ENCODE data around the gene ZNF615.

DNA sequence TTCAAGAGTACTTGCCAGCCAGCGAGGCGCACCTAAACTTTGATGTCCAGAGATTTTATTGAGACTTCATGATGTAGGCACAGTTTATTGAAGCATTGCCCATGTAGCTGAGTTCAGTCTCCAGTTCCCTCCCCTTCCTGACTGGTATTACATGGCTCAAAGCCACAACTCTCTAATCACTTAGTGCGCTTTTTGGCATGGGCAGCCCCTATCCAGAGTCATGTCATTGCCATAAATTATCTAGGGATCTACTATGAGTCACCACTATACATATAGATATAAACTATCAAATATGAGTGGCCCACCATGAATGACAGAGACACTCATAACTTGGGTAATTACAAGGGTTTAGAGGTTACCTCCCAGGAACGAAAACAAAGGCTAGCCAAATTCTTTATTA is 12.5 kb upstream of the ZNF615 start:
- TF ChIP-seq, protein P1, sequence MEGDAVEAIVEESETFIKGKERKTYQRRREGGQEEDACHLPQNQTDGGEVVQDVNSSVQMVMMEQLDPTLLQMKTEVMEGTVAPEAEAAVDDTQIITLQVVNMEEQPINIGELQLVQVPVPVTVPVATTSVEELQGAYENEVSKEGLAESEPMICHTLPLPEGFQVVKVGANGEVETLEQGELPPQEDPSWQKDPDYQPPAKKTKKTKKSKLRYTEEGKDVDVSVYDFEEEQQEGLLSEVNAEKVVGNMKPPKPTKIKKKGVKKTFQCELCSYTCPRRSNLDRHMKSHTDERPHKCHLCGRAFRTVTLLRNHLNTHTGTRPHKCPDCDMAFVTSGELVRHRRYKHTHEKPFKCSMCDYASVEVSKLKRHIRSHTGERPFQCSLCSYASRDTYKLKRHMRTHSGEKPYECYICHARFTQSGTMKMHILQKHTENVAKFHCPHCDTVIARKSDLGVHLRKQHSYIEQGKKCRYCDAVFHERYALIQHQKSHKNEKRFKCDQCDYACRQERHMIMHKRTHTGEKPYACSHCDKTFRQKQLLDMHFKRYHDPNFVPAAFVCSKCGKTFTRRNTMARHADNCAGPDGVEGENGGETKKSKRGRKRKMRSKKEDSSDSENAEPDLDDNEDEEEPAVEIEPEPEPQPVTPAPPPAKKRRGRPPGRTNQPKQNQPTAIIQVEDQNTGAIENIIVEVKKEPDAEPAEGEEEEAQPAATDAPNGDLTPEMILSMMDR (IDR thresholded peaks at IDR 0.05), result no peak
- no peak for TF ChIP-seq POLR2A (IDR thresholded peaks at IDR 0.05)
